SKM-1 (cell line): Measurements from ENCODE around the gene CBX4.

Experiments
- DNase-seq: peaks from one replicate; lab custom pipeline; 2025; ENCODE audit not compliant: unreplicated experiment; lab: John Stamatoyannopoulos, UW

Gene CBX4

GRCh38 chr17:79814127-79814973, 24.9 kb downstream of the CBX4 start:
- no peak for DNase-seq

DNA sequence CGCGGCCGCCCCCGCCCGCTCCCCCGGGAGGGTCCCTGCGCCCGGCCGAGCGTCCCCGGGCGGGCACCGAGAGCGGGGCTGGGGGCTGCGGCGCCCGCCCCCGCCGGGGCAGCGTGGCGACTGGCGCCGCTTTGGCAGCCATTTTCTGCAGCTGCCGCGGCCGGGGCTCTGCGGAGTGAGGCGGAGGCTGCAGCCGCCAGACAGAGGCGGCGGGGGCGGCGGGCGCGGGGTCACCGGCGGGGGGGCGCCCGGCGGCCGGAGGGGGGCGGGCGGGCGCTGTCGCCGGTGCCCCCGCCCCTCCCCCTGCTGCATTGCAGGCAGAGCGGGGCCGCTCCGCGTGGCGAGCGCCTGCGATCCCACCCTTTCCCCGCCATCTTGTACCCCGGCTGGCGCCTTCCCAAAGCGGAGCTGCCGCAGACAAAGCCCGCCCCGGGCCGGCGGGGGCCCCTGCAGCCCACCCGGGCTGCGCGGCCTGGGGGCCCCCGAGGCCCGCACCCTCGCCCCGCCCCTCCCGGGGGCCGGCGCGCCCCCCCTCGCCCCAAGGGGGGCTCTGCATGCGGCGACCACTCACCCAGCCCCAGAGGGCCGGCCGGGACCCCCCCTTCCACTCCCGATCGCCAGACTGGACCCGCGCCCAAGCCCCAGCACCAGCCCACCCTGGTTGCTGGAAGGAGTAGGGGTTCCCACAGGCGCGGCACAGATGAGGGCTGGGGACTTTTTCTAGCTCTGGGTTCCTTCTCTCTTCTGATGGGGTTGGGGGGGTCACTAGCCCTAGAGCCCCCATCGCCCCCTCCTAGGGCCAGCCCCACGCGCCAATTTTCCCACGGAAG, 25.7 kb downstream of the CBX4 start:
- no peak for DNase-seq

- no peak for DNase-seq
Observed at GRCh38 chr17:79812353-79813258, 26.6 kb downstream of the CBX4 start.

GRCh38 chr17:79811868-79812352, 27.3 kb downstream of the CBX4 start:
- no peak for DNase-seq

DNA sequence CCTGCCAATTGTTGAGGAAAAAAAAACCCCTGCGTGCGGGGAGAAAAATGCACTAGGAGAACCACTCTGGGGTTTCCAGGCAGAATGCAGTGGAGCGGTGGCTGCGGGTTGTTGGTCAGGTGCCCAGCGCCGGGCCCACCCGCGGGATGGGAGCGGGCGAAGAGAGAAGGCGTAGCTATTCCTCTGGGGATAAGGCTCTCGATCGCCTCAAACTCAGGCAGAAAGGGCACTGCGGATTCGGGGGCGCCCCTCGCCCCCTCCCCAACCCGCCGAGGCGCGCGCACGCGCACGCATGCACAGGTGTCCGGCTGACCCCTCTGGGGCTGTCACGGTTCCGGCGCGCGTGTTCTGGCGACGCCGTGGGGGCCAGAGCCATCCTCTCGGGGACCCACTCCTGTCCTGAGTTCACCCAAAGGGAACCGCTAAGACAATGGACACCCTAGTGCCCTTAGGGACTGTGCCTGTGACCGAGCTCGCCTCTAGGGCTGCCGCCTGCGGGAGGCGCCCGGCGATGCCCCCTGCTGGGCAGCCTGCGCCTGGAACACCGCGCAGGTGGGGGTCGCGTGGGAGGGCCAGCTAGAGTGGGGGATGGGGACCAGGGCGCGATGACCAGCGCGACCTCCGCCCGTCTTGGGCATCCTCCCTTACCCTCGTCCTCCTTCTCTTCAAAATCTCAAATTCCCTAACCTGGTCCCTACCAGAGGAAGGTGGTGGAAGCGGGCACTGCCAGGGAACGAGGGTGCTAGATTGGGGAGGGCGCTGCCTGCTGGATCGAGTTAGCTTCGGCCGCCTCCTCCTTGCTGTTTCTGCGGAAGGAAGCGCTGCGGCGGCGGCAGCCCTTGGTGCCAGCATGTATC, 28.0 kb downstream of the CBX4 start:
- DNase-seq = no peak

DNA sequence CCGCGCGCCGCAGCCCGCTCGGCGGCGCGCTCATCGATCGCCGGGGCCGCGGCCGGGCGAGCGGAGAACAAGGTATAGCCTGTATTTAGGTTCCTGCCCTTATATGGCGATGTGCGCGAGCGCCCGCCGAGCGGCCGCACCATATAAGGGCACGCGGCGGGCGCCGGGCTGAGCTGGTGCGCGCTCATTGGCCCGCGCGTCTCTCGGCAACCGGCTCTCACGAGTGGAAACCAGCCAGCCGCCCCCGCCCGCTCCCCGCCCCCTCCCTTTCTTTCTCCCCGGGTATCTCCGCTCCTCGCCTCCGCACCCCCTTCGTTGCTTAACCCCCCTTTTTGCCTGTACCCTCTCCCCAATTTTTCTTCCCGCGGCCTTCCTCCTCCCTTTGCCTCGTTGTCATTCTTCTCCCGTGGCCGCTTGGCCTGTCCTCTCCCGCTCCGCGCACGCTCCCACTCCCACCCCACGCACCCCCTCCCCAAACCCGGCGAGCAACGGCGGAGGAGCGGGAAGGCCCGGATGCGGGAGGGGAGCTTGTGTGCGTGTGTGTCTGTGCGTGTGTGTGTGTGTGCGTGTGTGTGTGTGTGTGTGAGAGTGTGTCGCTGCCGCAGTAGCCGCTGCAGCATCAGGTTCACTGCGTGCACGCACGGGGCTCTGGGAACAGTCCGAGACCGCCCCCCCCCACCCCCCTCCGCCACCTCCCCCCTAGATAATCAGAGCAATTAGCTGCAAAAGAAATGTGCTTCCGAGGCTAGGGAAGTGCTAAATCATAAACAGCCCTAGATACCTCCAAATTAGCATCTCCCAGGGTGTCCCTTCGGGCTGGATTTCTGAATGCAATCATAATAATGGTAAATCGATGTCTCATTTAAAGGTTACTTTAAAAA, 28.9 kb downstream of the CBX4 start:
- DNase-seq = no peak

DNA sequence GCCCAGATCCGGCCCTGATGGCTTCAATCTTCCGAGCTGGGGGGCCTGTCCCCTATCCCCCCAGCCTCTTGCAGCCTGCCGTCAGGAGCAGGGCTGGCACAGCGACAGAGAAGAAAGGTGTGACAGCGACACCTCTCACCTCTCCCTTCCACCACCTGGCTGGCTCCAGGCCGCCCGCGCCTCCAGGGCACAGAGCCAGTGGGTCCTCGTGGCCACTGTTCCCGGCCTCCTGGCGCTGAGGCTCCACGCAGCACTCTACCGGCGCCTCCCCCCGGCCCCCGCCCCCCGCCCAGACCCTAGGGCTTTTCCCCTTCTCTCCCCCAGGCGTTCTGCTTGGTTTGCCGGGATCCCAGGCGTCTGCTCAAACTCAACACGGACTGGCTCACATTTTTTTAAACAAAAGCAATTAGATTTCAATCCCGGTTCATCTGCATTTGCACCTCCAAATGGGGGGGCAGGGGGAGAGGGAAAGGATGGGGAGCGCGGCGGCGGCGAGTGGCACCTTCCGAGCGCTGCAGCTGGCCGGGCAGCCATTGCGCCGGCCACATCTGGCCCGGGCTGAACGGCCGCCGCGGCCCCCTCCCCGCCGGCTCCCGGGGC, 29.6 kb downstream of the CBX4 start:
- DNase-seq = no peak

DNA sequence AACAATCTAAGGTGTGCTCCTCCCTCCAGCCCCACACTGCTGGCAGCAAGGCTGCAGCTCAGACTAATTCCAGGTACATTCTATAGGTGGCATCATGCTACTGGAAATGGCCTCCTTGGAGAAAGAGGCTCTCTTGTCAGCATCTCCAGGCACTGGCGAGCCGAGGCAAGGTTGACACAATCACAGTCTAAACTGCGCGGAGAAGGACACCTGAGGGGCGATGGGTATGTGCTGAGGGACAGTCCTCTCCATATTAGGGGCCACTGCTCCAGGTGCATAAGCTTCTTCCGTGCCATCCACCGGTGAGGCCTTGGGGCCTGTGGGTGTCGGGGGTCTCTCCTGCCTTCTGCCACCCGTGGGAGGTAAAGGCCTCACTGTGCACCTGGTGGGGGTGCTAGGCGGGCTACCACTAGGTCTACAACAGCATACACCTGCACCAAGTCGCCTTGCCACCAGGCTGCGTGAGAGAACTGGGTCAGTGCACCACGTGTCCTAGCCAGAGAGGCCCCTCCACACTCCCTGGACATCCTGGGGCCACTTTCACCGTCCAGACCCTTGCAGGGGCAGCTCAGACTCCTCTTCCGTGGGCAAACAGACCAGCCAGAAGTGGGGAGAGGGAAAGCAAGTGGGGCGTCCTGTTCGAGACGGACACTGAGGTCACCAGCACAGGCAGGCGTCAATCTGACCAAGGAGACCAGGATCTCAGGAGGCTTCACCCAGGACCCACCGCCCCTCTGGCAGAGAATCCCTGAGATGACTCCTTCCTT, 30.3 kb downstream of the CBX4 start:
- DNase-seq = no peak

DNA sequence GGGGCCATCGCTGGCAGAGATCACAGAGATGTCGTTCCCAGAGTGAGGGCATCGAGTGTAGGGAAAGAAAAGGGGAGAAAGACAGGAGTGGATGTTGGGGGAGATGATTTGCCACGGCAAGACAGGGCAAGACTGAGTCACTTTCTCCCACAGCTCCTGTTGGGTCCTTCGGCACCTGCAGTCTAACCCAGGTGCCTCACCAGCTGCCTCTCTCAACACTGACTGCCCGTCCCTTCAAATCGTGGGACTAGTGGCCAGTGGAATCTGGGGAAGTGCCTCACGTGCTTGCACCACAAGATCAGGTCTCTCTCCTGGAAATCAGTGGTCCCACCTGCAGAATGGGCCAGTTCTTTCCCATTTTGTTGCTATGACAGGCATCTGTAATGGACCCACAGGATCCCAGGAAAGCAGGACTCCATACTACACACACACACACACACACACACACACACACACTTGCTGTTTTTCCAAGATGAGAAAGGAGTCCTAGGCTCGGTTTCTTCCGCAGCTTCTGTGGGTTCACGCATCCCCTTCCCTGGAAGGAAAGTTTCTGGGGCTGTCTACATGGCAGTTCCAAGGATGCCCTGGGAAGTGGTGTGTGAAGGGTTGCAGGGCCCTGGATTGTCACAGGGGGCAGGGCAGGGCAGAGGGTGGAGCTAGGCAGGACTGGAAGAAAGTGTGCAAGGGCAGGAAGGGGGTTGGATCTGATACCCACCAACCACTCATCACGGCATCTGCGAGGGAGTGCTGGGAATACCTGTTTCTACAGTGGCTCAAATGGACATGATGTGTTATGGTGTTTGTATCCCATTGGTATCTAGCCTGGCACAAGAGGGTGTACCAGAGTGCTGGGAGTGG, 32.1 kb downstream of the CBX4 start:
- no peak for DNase-seq

DNA sequence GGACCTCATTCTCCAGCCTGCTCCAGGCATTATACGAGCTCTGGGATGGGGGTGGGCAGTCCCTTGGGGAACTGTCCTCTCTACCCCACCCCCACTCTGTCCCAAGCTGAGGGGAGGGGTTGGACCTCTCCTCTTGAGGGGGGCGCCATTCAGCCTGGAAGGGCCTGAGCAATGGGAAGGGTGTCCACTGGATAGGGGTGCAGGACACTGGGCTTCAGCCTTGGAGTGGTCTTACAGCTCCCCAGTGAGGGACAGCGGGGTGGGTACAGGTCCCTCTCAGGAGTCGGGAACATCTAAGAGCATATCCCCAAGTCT, 32.8 kb downstream of the CBX4 start:
- DNase-seq = no peak

DNA sequence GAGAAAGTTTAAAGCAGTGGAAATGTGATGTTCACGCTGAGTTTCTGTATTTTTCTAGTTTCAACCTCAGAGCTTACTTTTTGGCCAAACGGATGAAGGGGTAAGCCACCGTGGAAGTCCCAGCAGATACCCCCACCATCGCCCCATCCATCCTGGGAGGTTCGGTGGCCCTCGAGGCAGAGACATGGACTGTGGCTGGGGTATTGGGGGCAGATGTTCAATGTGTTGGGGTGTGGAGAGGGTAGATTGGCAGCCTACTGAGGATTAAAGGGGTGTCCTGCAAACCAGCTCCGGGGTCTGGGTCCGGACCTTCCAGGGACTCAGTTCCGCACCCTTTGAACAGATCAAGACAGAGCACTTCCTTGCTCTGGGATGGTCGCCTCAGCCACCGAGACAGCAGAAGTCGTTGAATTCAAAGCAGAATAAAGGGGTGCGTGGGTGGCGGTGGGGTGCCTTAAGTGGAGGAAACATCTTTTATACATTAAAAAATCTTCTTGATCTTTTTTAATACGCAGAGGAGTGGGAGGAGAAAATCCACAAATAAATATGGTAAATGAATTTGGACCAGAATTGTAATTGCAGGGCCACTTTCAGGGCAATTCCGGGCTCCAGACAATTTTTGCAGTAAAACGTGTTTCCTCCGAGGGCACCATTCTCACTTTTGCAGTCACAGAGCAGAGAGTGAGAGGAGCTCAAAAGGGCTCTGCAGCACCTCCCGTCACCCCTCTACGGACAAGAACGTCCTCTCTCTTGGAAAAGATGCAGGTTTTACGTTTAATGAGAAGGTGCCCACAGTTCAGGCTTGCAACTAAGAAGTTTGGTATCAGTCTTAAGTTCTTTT, 34.2 kb downstream of the CBX4 start:
- DNase-seq = no peak

- no peak for DNase-seq
Observed at GRCh38 chr17:79803997-79804855, 35.0 kb downstream of the CBX4 start.

- no peak for DNase-seq
Observed at GRCh38 chr17:79803421-79803996, 35.7 kb downstream of the CBX4 start.

DNA sequence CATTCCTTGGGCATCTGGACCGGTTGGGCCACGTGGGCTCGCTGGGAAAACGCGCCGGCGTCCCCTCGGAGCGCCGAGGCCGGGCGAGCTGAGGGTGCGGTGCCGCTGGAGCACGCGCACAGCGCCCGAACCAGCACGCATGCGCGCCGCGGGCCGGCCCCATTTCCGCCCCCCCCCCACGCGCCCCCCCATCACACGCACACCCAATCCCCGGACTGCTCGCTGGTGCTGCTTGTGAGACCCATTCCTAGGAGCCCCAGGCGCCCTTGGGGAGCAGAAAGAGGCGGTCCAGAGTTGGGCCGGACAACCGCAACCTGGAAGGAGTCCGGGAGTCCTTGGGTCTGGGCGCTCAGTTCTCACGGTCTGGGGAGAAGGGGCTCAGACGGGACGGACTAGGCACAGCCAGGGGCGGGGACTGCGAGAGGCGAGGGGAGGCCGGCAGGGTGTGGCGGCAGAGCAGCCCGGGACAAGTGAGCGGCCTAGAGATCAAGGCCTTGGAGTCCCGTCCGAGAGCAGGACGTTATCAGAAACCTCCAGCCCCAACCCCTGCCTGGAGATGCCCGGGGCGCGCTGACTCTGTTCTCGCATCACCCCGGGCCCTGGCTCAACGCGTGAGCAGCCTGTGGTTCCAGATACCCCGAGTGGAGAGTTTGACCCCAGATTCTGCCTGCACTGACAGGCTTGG, 36.4 kb downstream of the CBX4 start:
- DNase-seq = no peak
